AG09319 (cell line): ENCODE data around the gene FAM222B.
"Not testable (repeated sequence)": the region's sequence is repeated elsewhere in the genome, so short reads cannot be mapped to it uniquely, and the experiment has no call there.

ENCODE experiments used
- DNase-seq: peaks from one replicate; pipeline ENCODE4 v3.0.0-alpha.2; 2010; ENCODE audit warnings: low read depth; ENCODE audit errors: extremely low read depth
- CTCF ChIP-seq: IDR thresholded peaks from 2 replicates; pipeline ENCODE4 v1.5.1; 2011; ENCODE audit warnings: low read depth, mild to moderate bottlenecking, inconsistent platforms, low read length, moderate library complexity

The FAM222B gene

GRCh38 chr17:28878158-28878910 is 35.7 kb upstream of the FAM222B start:
- DNase-seq: no peak
- TF ChIP-seq CTCF: no peak

GRCh38 chr17:28877150-28877711 is 34.6 kb upstream of the FAM222B start:
- not testable (repeated sequence) for DNase-seq

GRCh38 chr17:28875848-28876550 is 33.4 kb upstream of the FAM222B start:
- DNase-seq: no peak
- no peak for TF ChIP-seq CTCF

- no peak for DNase-seq
- TF ChIP-seq CTCF: no peak
These were observed 32.2 kb upstream of the FAM222B start for GRCh38 chr17:28874750-28875149.

GRCh38 chr17:28873839-28874238 is 31.2 kb upstream of the FAM222B start:
- no peak for DNase-seq
- TF ChIP-seq CTCF: no peak

GRCh38 chr17:28871056-28871579 is 28.5 kb upstream of the FAM222B start:
- DNase-seq: no peak
- no peak for TF ChIP-seq CTCF

GRCh38 chr17:28867276-28867675 is 24.7 kb upstream of the FAM222B start:
- DNase-seq: no peak
- TF ChIP-seq CTCF: no peak
